Esophagus (tissue), 2 donors: ENCODE measurements around the gene C5. TPM values are rescaled to one million over a fixed set of nuclear protein-coding genes. Genes with fewer than 3 reads are reported as not detected.

Source experiments
- H3K27ac ChIP-seq, 2 donors: one replicate each; pipeline ENCODE4 v1.5.1; 2013; ENCODE audit warnings: low read depth in 2 of 2, mild to moderate bottlenecking in 2 of 2, inconsistent platforms in 1 of 2, low read length in 1 of 2, moderate library complexity in 1 of 2
- H3K27me3 ChIP-seq, 2 donors: one replicate each; pipeline ENCODE4 v1.6.1; 2013; ENCODE audit warnings: low read length in 2 of 2, control low read depth in 1 of 2, mild to moderate bottlenecking in 1 of 2; ENCODE audit not compliant: insufficient read depth in 2 of 2, control insufficient read depth in 1 of 2
- H3K36me3 ChIP-seq, 2 donors: one replicate each; pipeline ENCODE4 v1.6.1; 2013; ENCODE audit warnings: low read length in 1 of 2; ENCODE audit not compliant: control insufficient read depth in 2 of 2, insufficient read depth in 2 of 2
- H3K4me1 ChIP-seq, 2 donors: one replicate each; pipeline ENCODE4 v1.6.1; 2013; ENCODE audit warnings: low read length in 1 of 2; ENCODE audit not compliant: control insufficient read depth in 2 of 2, insufficient read depth in 2 of 2
- H3K4me3 ChIP-seq, 2 donors: one replicate each; pipeline ENCODE4 v1.5.1; 2013; ENCODE audit warnings: low read length in 2 of 2, mild to moderate bottlenecking in 2 of 2, low read depth in 1 of 2, moderate library complexity in 1 of 2
- H3K9me3 ChIP-seq, 2 donors: one replicate each; pipeline ENCODE4 v1.6.1; 2013; ENCODE audit warnings: mild to moderate bottlenecking in 2 of 2, low read depth in 1 of 2, low read length in 1 of 2, moderate library complexity in 1 of 2; ENCODE audit not compliant: control insufficient read depth in 2 of 2, insufficient read depth in 1 of 2
- WGBS, 2 donors: extraction: QIAGEN DNeasy Blood & Tissue Kit; methylation state at CpG; one replicate each; pipeline ENCODE4 v1.1.7; 2013; 5-methylcytosine and 5-hydroxymethylcytosine counted together
- polyA plus RNA-seq, 2 donors: library from polyadenylated mRNA; stranded (reverse); fragments of 200-250 nt; gene quantifications; one replicate each; pipeline ENCODE4 v1.2.3, GENCODE V29; 2013
- donor health status: healthy with polysubstance abuse.
- donor health status: Bipolar disorder and iron deficiency.

Gene C5
- polyA plus RNA-seq, 2 donors: 1.0 to 1.7 TPM

DNA sequence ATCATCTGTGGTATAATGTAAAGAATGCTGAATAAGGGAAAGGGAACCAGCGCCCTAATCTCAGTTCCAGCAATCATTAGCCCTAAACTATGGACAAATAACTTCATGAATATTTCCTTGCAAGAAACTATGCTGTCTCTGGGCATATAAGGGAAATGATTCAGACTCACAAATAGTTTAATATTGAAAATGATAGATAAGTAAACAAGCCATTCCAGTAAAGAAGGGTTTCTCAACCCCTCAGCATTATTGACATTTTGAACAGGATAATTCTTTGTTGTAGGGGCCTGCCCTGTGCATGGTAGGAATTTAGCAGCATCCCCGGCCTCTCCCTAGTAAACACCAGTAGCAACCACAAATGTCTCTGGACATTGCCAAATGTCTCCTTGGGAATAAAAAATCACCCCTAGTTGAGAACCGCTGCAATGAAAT, 23.8 kb downstream of the C5 start:
- H3K4me3 ChIP-seq: no peak overlapping the region
- no peaks in the 10 kb centered on the region for H3K9me3 ChIP-seq
- no peaks in the 10 kb centered on the region for H3K4me1 ChIP-seq
- H3K27me3 ChIP-seq: no peaks in the 10 kb centered on the region
- WGBS, 2 donors: 76 to 92% methylated on average over 3 of the region's 3 CpGs
- H3K27ac ChIP-seq: no peak overlapping the region
- no peaks in the 10 kb centered on the region for H3K36me3 ChIP-seq

DNA sequence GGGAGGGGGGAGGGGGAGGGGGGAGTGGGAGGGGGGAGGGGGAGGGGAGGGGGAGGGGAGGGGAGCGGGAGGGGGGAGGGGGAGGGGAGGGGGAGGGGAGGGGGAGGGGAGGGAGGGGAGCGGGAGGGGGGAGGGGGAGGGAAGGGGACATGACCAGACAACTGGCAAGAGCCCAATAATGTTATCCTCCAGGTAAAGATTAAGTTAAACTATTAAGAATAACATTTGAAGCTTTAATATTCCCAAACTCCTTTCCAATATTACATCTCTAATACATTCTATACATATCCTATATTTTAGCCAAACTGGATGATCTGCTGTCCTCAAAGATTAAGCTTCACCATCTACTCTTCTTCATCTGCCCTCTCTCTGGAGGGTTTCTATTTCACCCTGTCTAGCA, 25.8 kb downstream of the C5 start:
- Histone ChIP-seq H3K36me3 (no peaks in the 10 kb centered on the region), H3K27ac (no peak overlapping the region), H3K9me3 (no peaks in the 10 kb centered on the region), H3K4me1 (no peaks in the 10 kb centered on the region), H3K27me3 (no peaks in the 10 kb centered on the region), H3K4me3 (no peak overlapping the region)
- 60% methylated on average over 1 of the region's 2 CpGs; no CpG with 5 or more reads in 1 of the 2 donors for WGBS, 2 donors

DNA sequence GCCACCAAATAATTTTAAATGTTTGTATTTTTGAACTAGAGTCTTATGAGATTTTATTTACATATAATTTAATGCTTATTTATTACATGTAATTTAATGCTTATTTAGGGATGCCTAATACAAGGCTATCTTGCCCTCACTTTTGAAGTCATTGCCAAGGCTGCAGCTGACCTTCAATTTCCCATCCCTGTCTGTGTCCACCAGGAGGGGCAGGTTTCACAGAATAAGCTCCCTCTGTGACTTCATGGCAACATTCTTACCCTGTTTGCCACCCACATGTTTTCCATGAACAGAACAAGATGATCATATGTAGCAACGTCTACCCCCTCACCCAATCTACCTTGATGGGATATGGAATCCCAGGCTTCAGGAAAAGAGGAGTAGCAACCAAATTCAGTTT, 27.0 kb downstream of the C5 start:
- 84 to 88% methylated on average over 1 of the region's 1 CpG for WGBS, 2 donors
- H3K4me1 ChIP-seq: no peaks in the 10 kb centered on the region
- H3K4me3 ChIP-seq: no peak overlapping the region
- no peak overlapping the region for H3K27ac ChIP-seq
- no peaks in the 10 kb centered on the region for H3K36me3 ChIP-seq
- H3K27me3 ChIP-seq: no peaks in the 10 kb centered on the region
- H3K9me3 ChIP-seq: no peaks in the 10 kb centered on the region

DNA sequence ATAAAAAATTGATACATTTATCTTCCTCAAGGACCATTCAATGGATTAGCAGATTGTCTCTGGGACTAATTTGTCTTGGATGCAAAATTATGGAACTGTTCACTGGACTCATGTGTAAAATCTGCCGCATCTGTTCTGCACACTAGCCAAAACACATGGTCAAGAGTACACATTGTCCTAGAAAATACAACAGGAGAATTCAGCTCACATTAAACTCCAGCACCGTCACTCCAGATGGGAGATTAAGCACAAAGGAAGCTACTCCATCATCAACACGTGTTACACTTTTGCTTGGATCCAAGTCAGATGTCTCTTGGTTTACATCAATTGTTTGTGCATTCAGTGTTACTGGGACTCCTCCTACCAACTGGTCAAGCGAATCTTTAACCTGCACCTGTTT, 28.8 kb downstream of the C5 start:
- H3K9me3 ChIP-seq: no peaks in the 10 kb centered on the region
- WGBS, 2 donors: 72 to 81% methylated on average over 4 of the region's 4 CpGs
- H3K36me3 ChIP-seq: no peaks in the 10 kb centered on the region
- no peaks in the 10 kb centered on the region for H3K4me1 ChIP-seq
- no peak overlapping the region for H3K27ac ChIP-seq
- H3K27me3 ChIP-seq: no peaks in the 10 kb centered on the region
- H3K4me3 ChIP-seq: no peak overlapping the region

DNA sequence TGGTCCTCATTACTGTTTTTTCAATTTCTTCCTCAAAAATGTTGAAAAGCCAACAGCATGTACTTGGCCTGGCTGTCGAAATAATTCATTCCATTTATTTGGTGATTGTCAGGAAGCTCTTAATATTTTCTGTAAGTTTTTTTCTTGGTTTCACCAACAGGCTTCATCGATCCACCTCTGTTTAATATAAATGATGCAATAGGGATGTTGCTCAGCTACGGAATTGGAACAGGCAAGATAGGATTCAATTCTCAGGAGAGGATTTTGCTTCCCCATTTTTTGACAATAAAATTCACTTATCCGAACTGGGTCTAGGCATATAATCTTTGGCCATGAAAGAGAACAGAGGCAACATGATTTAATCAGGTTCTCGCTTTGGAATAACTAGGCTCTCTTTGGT, 30.8 kb downstream of the C5 start:
- Histone ChIP-seq H3K4me3 (no peak overlapping the region), H3K36me3 (no peaks in the 10 kb centered on the region), H3K9me3 (no peaks in the 10 kb centered on the region), H3K4me1 (no peaks in the 10 kb centered on the region), H3K27me3 (no peaks in the 10 kb centered on the region), H3K27ac (no peak overlapping the region)
- WGBS, 2 donors: 73% methylated on average over 5 of the region's 5 CpGs

DNA sequence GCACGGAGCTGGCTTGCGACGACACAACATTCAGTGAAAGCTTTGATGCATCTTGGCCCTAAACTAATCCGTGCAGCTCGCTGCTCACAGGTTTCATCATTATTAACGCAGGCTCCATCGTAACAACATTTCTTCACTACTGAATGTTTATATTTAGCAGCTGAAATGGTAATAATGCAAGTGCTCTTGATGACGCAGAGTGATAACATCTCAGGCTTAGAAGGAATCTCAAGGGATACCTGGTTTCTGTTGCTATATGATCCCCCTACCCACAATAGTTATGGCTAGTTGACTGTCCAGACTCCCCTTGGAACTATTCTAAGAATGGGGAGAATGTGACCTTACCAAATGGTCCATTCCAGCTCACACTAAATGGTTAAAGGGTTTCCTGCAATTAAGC, 36.2 kb downstream of the C5 start:
- H3K4me1 ChIP-seq: no peaks in the 10 kb centered on the region
- H3K9me3 ChIP-seq: no peaks in the 10 kb centered on the region
- H3K27ac ChIP-seq: no peak overlapping the region
- no peak overlapping the region for H3K4me3 ChIP-seq
- H3K27me3 ChIP-seq: no peaks in the 10 kb centered on the region
- no peaks in the 10 kb centered on the region for H3K36me3 ChIP-seq
- WGBS, 2 donors: 89 to 93% methylated on average over 8 of the region's 8 CpGs

DNA sequence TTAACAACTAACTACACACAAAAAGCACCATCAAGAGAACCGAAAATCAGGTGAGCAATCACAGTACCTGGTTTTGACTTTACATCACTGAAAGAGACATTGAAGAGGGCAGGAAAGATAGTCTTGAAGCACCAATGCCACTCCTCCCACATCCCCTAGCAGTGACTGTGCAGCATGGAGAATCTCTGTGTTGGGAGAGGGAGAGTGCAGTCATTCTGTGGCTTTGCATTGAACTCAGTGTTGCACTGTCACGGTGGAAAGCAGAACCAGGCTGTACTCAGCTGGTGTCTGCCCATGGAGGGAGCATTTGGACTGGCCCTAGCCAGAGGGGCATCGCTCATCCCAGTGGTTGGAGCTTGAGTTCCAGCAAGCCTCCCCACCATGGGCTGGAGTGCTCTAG, 40.4 kb downstream of the C5 start:
- no peaks in the 10 kb centered on the region for H3K36me3 ChIP-seq
- no peaks in the 10 kb centered on the region for H3K4me1 ChIP-seq
- no peak overlapping the region for H3K27ac ChIP-seq
- H3K4me3 ChIP-seq: no peak overlapping the region
- 88% methylated on average over 3 of the region's 3 CpGs for WGBS, 2 donors
- no peaks in the 10 kb centered on the region for H3K27me3 ChIP-seq
- H3K9me3 ChIP-seq: no peaks in the 10 kb centered on the region

DNA sequence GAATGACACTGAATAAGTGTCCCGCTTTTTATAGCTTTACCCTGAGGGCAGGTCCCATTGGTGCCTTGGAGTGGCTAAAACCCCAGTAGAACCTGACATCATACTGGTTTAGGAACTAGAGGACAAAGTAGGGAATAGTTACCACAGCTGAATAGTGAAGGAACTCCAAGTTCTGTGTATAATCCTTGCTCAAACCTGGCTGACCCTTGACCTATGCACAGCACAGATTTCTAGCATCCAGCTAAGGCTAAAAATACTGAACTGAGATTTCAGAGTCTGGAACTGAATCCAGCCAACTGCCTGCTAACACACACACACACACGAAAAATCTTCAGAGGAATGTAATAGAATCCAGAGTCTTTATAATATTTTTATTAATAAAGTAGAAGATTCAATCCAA, 50.8 kb downstream of the C5 start:
- Histone ChIP-seq H3K36me3 (no peaks in the 10 kb centered on the region), H3K4me1 (no peaks in the 10 kb centered on the region), H3K27me3 (no peaks in the 10 kb centered on the region), H3K27ac (no peak overlapping the region), H3K4me3 (no peak overlapping the region), H3K9me3 (no peaks in the 10 kb centered on the region)
- 92 to 96% methylated on average over 2 of the region's 2 CpGs for WGBS, 2 donors

DNA sequence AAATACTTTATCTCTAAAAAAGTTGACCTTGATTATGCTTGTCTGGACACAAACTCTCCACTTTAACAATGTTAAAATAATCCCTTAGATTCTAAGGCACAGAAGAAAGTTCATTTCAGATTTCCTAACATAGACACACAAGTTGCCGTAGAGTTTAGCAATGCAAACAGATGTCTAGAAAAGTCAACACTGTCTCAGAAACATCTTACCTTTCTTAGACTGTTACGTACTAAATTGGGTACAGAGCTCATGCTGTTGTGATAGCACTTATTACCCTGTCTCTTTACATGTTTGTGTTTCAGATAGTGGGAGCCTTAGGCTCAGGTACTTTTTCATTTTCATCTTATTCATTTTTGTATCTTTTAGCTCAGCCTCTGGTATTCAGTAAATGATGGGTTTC, 52.0 kb downstream of the C5 start:
- Histone ChIP-seq H3K4me1 (no peaks in the 10 kb centered on the region), H3K27me3 (no peaks in the 10 kb centered on the region), H3K4me3 (no peak overlapping the region), H3K27ac (no peak overlapping the region), H3K9me3 (no peaks in the 10 kb centered on the region), H3K36me3 (no peaks in the 10 kb centered on the region)
- WGBS, 2 donors: 95 to 97% methylated on average over 2 of the region's 2 CpGs

DNA sequence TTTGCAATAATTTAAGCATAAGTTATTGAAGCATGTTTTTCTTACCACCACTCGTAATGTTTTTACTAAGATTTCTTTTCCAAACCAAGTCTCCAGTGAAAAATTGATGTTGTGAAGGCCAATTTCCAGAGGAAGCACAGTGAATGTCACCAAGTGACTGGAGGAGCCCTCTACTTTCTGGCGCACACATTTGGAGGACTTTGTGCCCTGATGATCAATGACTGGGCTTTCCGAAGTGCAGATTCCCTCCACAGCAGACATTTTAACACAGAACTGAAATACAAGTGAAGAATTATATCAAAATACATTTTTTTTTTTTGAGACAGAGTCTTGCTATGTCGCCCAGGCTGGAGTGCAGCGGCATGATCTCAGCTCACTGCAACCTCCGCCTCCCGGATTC, 52.6 kb downstream of the C5 start:
- Histone ChIP-seq H3K27ac (no peak overlapping the region), H3K36me3 (no peaks in the 10 kb centered on the region), H3K4me1 (no peaks in the 10 kb centered on the region), H3K27me3 (no peaks in the 10 kb centered on the region), H3K9me3 (no peaks in the 10 kb centered on the region), H3K4me3 (no peak overlapping the region)
- 88 to 95% methylated on average over 6 to 7 of the region's 7 CpGs for WGBS, 2 donors
